GM12878 (cell line): Measurements from ENCODE around the gene NPIPA5. TPM values are rescaled to one million over a fixed set of nuclear protein-coding genes. Genes with fewer than 3 reads are reported as not detected.

Experiments used
- ATAC-seq: fragments of 200-7000 bp; cut with Tn5 transposase; 3 replicates; pipeline ENCODE4 v1.9.1; 2020; ENCODE audit warnings: mild to moderate bottlenecking, moderate library complexity
- BruUV-seq: library from RNA; stranded (reverse); fragments of 400-500 nt; replicated peaks from 2 replicates; lab custom pipeline; 2021; lab: Mats Ljungman, UMichigan
- CTCF ChIA-PET: fragments of 300-600 bp; sonication (Branson Sonifier 250); formaldehyde crosslinking; extraction: SDS; loops from one replicate; lab custom pipeline; 2021; ENCODE audit warnings: inconsistent platforms; lab: Yijun Ruan, JAX
- POLR2A ChIA-PET: fragments of 350-600 bp; formaldehyde crosslinking; extraction: SDS; loops from one replicate; lab custom pipeline; 2021; ENCODE audit warnings: inconsistent platforms; lab: Charles Lee
- RAD21 ChIA-PET: fragments of 300-600 bp; sonication (Branson Sonifier 250); formaldehyde crosslinking; loops from one replicate; lab custom pipeline; 2023; ENCODE audit warnings: antibody characterized with exemption; ENCODE audit not compliant: unreplicated experiment; lab: Charles Lee
- SMC1A ChIA-PET: fragments of 300-600 bp; sonication (Branson Sonifier 250); formaldehyde crosslinking; loops from one replicate; lab custom pipeline; 2023; ENCODE audit not compliant: unreplicated experiment, uncharacterized antibody; lab: Charles Lee
- DNase-seq: peaks from one replicate; pipeline ENCODE4 v3.0.0-alpha.2; 2011; ENCODE audit warnings: low read depth, low spot score
- FAIRE-seq: peaks from 3 replicates; lab custom pipeline; 2011; peaks lifted over from hg19 to GRCh38; lab: Jason Lieb, UNC
- H2AFZ ChIP-seq: 2 replicates; pipeline ENCODE4 v1.6.0; 2011; ENCODE audit warnings: low read depth, low read length, control low read depth; ENCODE audit not compliant: control insufficient read depth
- H3K27ac ChIP-seq: 2 replicates; pipeline ENCODE4 v1.5.1; 2011; ENCODE audit warnings: control low read depth; ENCODE audit not compliant: control insufficient read depth, insufficient read depth
- H3K27me3 ChIP-seq, 2 experiments: replicated peaks in 1 of 2; 2 replicates each; pipeline versions ENCODE4 v1.6.0 to v1.6.1; 2011; ENCODE audit warnings: low read length in 1 of 2; ENCODE audit not compliant: control insufficient read depth in 2 of 2, insufficient read depth in 2 of 2
- H3K36me3 ChIP-seq, 2 experiments: 2 replicates each; pipeline ENCODE4 v1.5.1; 2011; ENCODE audit warnings: low read length in 1 of 2; ENCODE audit not compliant: control insufficient read depth in 2 of 2, insufficient read depth in 2 of 2
- H3K4me1 ChIP-seq: 2 replicates; pipeline ENCODE4 v1.6.1; 2011; ENCODE audit warnings: mild to moderate bottlenecking, low read length, moderate library complexity, mixed read lengths; ENCODE audit not compliant: control insufficient read depth, insufficient read depth
- H3K4me2 ChIP-seq: 2 replicates; pipeline ENCODE4 v1.6.0; 2011; ENCODE audit warnings: control low read depth; ENCODE audit not compliant: control insufficient read depth, insufficient read depth
- H3K4me3 ChIP-seq: fragments of 200-600 bp; sonication (generic); 2 replicates; pipeline ENCODE4 v1.5.1; 2016
- H3K79me2 ChIP-seq: 2 replicates; pipeline ENCODE4 v1.6.0; 2011; ENCODE audit warnings: low read length; ENCODE audit not compliant: control insufficient read depth, insufficient read depth
- H3K9ac ChIP-seq: 2 replicates; pipeline ENCODE4 v1.8.0; 2011; ENCODE audit warnings: low read length, control low read depth, mixed read lengths; ENCODE audit not compliant: control insufficient read depth, insufficient read depth
- H3K9me3 ChIP-seq: replicated peaks from 3 replicates; pipeline ENCODE4 v1.5.1; 2011; ENCODE audit warnings: mild to moderate bottlenecking, low read length; ENCODE audit not compliant: control insufficient read depth, insufficient read depth
- H4K20me1 ChIP-seq: 2 replicates; pipeline ENCODE4 v1.6.0; 2011; ENCODE audit not compliant: control insufficient read depth, insufficient read depth
- BMI1 ChIP-seq: fragments of 450-650 bp; IDR thresholded peaks from 2 replicates; pipeline ENCODE4 v1.6.1; 2016; ENCODE audit warnings: mild to moderate bottlenecking, moderate library complexity, borderline replicate concordance
- CHD4 ChIP-seq: fragments of 200-600 bp; sonication (generic); IDR thresholded peaks from 2 replicates; pipeline ENCODE4 v1.6.1; 2016; ENCODE audit warnings: mild to moderate bottlenecking
- LARP7 ChIP-seq: fragments of 450-650 bp; IDR thresholded peaks from 2 replicates; pipeline ENCODE4 v1.6.1; 2017; ENCODE audit warnings: mild to moderate bottlenecking
- MEF2A ChIP-seq: IDR thresholded peaks from 2 replicates; pipeline ENCODE4 v1.6.1; 2011; ENCODE audit warnings: low read depth, mild to moderate bottlenecking, low read length, moderate library complexity; ENCODE audit not compliant: insufficient read depth
- MEF2B ChIP-seq: fragments of 450-650 bp; IDR thresholded peaks from 2 replicates; pipeline ENCODE4 v1.6.1; 2018; ENCODE audit warnings: mild to moderate bottlenecking, moderate library complexity; ENCODE audit not compliant: partially characterized antibody, poor library complexity, severe bottlenecking
- MTA3 ChIP-seq: IDR thresholded peaks from 2 replicates; pipeline ENCODE4 v1.6.1; 2012; ENCODE audit warnings: low read length, inconsistent platforms, borderline replicate concordance
- MXI1 ChIP-seq: fragments of 150-350 bp; IDR thresholded peaks from 2 replicates; pipeline ENCODE4 v1.6.1; 2011; ENCODE audit warnings: low read depth, mild to moderate bottlenecking, inconsistent platforms, low read length, improper control_type of control experiment
- NR2F1 ChIP-seq: fragments of 450-650 bp; conservative IDR thresholded peaks from 2 replicates; pipeline ENCODE4 v1.6.1; 2017; ENCODE audit warnings: mild to moderate bottlenecking
- RAD51 ChIP-seq: fragments of 450-650 bp; IDR thresholded peaks from 2 replicates; pipeline ENCODE4 v1.6.1; 2016; ENCODE audit warnings: moderate library complexity, mild to moderate bottlenecking, inconsistent platforms
- RB1 ChIP-seq: fragments of 450-650 bp; formaldehyde crosslinking; IDR thresholded peaks from 2 replicates; pipeline ENCODE4 v1.6.1; 2017; ENCODE audit warnings: mild to moderate bottlenecking, borderline replicate concordance
- SIX5 ChIP-seq: IDR thresholded peaks from 2 replicates; pipeline ENCODE4 v1.6.1; 2011; ENCODE audit warnings: mild to moderate bottlenecking, low read depth, low read length, moderate library complexity; ENCODE audit not compliant: severe bottlenecking
- TCF7 ChIP-seq: IDR thresholded peaks from 2 replicates; pipeline ENCODE4 v1.6.1; 2014; ENCODE audit warnings: antibody characterized with exemption, borderline replicate concordance
- ZNF622 ChIP-seq: fragments of 450-650 bp; IDR thresholded peaks from 2 replicates; pipeline ENCODE4 v1.6.1; 2017; ENCODE audit warnings: mild to moderate bottlenecking, inconsistent platforms
- WGBS: methylation state at CpG from one replicate; pipeline ENCODE4 v1.1.6; 2016; ENCODE audit warnings: low lambda C conversion rate; ENCODE audit not compliant: insufficient replicate concordance, insufficient coverage; ENCODE audit errors: missing lambda C conversion rate; 5-methylcytosine and 5-hydroxymethylcytosine counted together
- in situ Hi-C: fragments of 300-500 bp; cut with MboI; formaldehyde crosslinking; loops from 9 replicates; pipeline ENCODE4 v1.14.3; 2018; ENCODE audit warnings: mixed read lengths
- intact Hi-C: fragments of 100-400 bp; cut with micrococcal nuclease; formaldehyde crosslinking; loops from one replicate; pipeline ENCODE4 v1.14.2; 2022; ENCODE audit not compliant: unreplicated experiment
- polyA plus RNA-seq, 11 experiments: library from polyadenylated mRNA; depleted of rRNA in 4 of 11; unstranded in 6 of 11; stranded (reverse) in 5 of 11; fragments of >200 nt; fragmentation: Nextera tagmentation in 4 of 11; fragmentation: Illumina TruSeq in 1 of 11; extraction: Ambion mirVana in 4 of 11; extraction: Trizol in 1 of 11; gene quantifications; 1 replicate in 1 of 11; 2 replicates in 10 of 11; pipeline versions ENCODE4 v1.2.1 to v1.2.3, GENCODE V29; 2011 to 2016; ENCODE audit warnings: inconsistent platforms in 2 of 11, missing spikeins in 2 of 11, low read depth in 1 of 11
- total RNA-seq, 4 experiments: library from RNA; depleted of rRNA in 3 of 4; stranded (reverse); fragments of >200 nt in 3 of 4; fragmentation: Illumina TruSeq in 1 of 4; extraction: Trizol in 1 of 4; gene quantifications; 2 replicates each; pipeline versions ENCODE4 v1.2.1 to v1.2.3, GENCODE V29; 2013 to 2021
- TF ChIP-seq, protein P1 (sequence below): IDR thresholded peaks from 2 replicates; pipeline ENCODE4 v1.6.1; 2012; ENCODE audit warnings: low read length, inconsistent platforms
- TF ChIP-seq, protein P2 (sequence below): fragments of 450-650 bp; IDR thresholded peaks from 2 replicates; pipeline ENCODE4 v1.6.1; 2017; ENCODE audit warnings: antibody characterized with exemption, mild to moderate bottlenecking, moderate library complexity

The NPIPA5 gene
- total and polyA plus RNA-seq, 10 of the 15 experiments (the other 5 are each of a cell fraction or from before 2014, with no cell fraction given), result 1.2 to 12.1 (median 3.6) TPM

DNA sequence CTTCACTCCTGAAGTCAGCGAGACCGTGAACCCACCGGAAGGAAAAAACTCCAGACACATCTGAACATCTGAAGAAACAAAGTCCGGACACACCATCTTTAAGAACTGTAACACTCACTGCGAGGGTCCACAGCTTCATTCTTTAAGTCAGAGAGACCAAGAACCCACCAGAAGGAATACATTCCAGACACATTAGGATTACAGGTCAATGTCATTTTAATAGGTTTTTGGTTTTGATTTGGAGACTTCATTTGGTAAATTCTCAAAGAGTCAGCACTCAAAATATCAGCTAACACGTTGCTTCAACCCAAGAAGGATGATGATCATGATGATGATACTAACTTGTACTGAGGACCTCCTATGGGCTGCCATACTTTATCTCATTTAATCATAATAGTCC is 48.7 kb upstream of the NPIPA5 start:
- BruUV-seq, result no TSS peak
- DNase-seq, result no peak
- no peak for ATAC-seq
- ChIA-PET POLR2A (no interaction called here), CTCF (interaction anchor here (0.7 to 2.3 kb wide), 10 partner anchors 10 to 328 kb away, joined by 3 to 15 read pairs (median 4); no protein-coding TSS in a partner anchor), SMC1A (no interaction called here), RAD21 (interaction anchor here (0.8 to 1.7 kb wide), 2 partner anchors 122 to 214 kb away, joined by 3 to 5 read pairs; no protein-coding TSS in a partner anchor)
- no peak for TF ChIP-seq TCF7
- TF ChIP-seq MTA3, result no peak
- no peak for TF ChIP-seq ZNF622
- no peak for TF ChIP-seq MEF2B
- TF ChIP-seq MEF2A, result no peak
- TF ChIP-seq CHD4, result no peak
- TF ChIP-seq MXI1, result no peak
- TF ChIP-seq, protein P1, sequence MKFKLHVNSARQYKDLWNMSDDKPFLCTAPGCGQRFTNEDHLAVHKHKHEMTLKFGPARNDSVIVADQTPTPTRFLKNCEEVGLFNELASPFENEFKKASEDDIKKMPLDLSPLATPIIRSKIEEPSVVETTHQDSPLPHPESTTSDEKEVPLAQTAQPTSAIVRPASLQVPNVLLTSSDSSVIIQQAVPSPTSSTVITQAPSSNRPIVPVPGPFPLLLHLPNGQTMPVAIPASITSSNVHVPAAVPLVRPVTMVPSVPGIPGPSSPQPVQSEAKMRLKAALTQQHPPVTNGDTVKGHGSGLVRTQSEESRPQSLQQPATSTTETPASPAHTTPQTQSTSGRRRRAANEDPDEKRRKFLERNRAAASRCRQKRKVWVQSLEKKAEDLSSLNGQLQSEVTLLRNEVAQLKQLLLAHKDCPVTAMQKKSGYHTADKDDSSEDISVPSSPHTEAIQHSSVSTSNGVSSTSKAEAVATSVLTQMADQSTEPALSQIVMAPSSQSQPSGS, result no peak
- no peak for TF ChIP-seq NR2F1
- TF ChIP-seq BMI1, result no peak
- TF ChIP-seq RB1, result no peak
- no peak for TF ChIP-seq RAD51
- no peak for TF ChIP-seq LARP7
- TF ChIP-seq SIX5, result no peak
- TF ChIP-seq, protein P2, sequence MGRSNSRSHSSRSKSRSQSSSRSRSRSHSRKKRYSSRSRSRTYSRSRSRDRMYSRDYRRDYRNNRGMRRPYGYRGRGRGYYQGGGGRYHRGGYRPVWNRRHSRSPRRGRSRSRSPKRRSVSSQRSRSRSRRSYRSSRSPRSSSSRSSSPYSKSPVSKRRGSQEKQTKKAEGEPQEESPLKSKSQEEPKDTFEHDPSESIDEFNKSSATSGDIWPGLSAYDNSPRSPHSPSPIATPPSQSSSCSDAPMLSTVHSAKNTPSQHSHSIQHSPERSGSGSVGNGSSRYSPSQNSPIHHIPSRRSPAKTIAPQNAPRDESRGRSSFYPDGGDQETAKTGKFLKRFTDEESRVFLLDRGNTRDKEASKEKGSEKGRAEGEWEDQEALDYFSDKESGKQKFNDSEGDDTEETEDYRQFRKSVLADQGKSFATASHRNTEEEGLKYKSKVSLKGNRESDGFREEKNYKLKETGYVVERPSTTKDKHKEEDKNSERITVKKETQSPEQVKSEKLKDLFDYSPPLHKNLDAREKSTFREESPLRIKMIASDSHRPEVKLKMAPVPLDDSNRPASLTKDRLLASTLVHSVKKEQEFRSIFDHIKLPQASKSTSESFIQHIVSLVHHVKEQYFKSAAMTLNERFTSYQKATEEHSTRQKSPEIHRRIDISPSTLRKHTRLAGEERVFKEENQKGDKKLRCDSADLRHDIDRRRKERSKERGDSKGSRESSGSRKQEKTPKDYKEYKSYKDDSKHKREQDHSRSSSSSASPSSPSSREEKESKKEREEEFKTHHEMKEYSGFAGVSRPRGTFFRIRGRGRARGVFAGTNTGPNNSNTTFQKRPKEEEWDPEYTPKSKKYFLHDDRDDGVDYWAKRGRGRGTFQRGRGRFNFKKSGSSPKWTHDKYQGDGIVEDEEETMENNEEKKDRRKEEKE, result no peak
- in situ Hi-C loops (no loop called here), intact Hi-C loops (loop anchor here (1.0 to 10.0 kb wide), 3 partner anchors 124 to 331 kb away; no protein-coding TSS in a partner anchor)
- H3K27ac ChIP-seq, result no peak overlapping the region
- no peak overlapping the region for H3K4me2 ChIP-seq
- H3K79me2 ChIP-seq, result no peaks in the 10 kb centered on the region
- no peaks in the 10 kb centered on the region for H3K9me3 ChIP-seq
- no peaks in the 10 kb centered on the region for H3K4me1 ChIP-seq
- WGBS, result 47% methylated on average over 6 of the region's 6 CpGs
- no peaks in the 10 kb centered on the region for H4K20me1 ChIP-seq
- H3K4me3 ChIP-seq, result no peak overlapping the region
- no peak overlapping the region for H2AFZ ChIP-seq
- FAIRE-seq, result no peak
- no peaks in the 10 kb centered on the region for H3K27me3 ChIP-seq
- no peak overlapping the region for H3K9ac ChIP-seq
- H3K36me3 ChIP-seq, result no peaks in the 10 kb centered on the region
